Measurements from ENCODE around the gene GMCL1.

The GMCL1 gene

GRCh38 chr2:69807821-69808540 is 21.5 kb upstream of the GMCL1 start:
- no peak overlapping the region for H3K4me3 ChIP-seq (replicated peaks; ENCODE audit: insufficient read depth, low read length)
- TF ChIP-seq CTCF (IDR thresholded peaks at IDR 0.05; ENCODE audit: insufficient read depth, low read length): no peak
- TF ChIP-seq GABPA (IDR thresholded peaks at IDR 0.05; ENCODE audit: low read depth): no peak
- TF ChIP-seq REST (IDR thresholded peaks at IDR 0.05; ENCODE audit: insufficient replicate concordance, low read depth): no peak
- TF ChIP-seq SPI1 (IDR thresholded peaks at IDR 0.05; ENCODE audit: borderline replicate concordance, low read depth): no peak
- TF ChIP-seq POLR2AphosphoS5 (IDR thresholded peaks at IDR 0.05; ENCODE audit: low read depth): no peak
- no peak overlapping the region for H3K27ac ChIP-seq (replicated peaks)
- no peaks in the 10 kb centered on the region for H3K27me3 ChIP-seq (ENCODE audit: insufficient read depth, poor library complexity, severe bottlenecking)
- DNase-seq (ENCODE audit: low read depth in 1 of 2, low spot score in 1 of 2): no peak

GRCh38 chr2:69810550-69810949 is 18.9 kb upstream of the GMCL1 start:
- H3K27ac ChIP-seq (replicated peaks): no peak overlapping the region
- no peak overlapping the region for H3K4me3 ChIP-seq (replicated peaks; ENCODE audit: insufficient read depth, low read length)
- DNase-seq (ENCODE audit: low read depth in 1 of 2, low spot score in 1 of 2): no peak
- H3K27me3 ChIP-seq (ENCODE audit: insufficient read depth, poor library complexity, severe bottlenecking): no peaks in the 10 kb centered on the region
- TF ChIP-seq POLR2AphosphoS5 (IDR thresholded peaks at IDR 0.05; ENCODE audit: low read depth) (no peak), SPI1 (IDR thresholded peaks at IDR 0.05; ENCODE audit: borderline replicate concordance, low read depth) (no peak), GABPA (IDR thresholded peaks at IDR 0.05; ENCODE audit: low read depth) (no peak), CTCF (IDR thresholded peaks at IDR 0.05; ENCODE audit: insufficient read depth, low read length) (no peak), REST (IDR thresholded peaks at IDR 0.05; ENCODE audit: insufficient replicate concordance, low read depth) (no peak)

GRCh38 chr2:69811018-69811417 is 18.4 kb upstream of the GMCL1 start:
- no peak overlapping the region for H3K4me3 ChIP-seq (replicated peaks; ENCODE audit: insufficient read depth, low read length)
- DNase-seq (ENCODE audit: low read depth in 1 of 2, low spot score in 1 of 2): no peak
- no peak overlapping the region for H3K27ac ChIP-seq (replicated peaks)
- H3K27me3 ChIP-seq (ENCODE audit: insufficient read depth, poor library complexity, severe bottlenecking): no peaks in the 10 kb centered on the region
- TF ChIP-seq REST (IDR thresholded peaks at IDR 0.05; ENCODE audit: insufficient replicate concordance, low read depth): no peak
- no peak for TF ChIP-seq GABPA (IDR thresholded peaks at IDR 0.05; ENCODE audit: low read depth)
- TF ChIP-seq POLR2AphosphoS5 (IDR thresholded peaks at IDR 0.05; ENCODE audit: low read depth): no peak
- TF ChIP-seq CTCF (IDR thresholded peaks at IDR 0.05; ENCODE audit: insufficient read depth, low read length): no peak
- TF ChIP-seq SPI1 (IDR thresholded peaks at IDR 0.05; ENCODE audit: borderline replicate concordance, low read depth): no peak
